Measurements from ENCODE around the gene CCDC50. TPM values are rescaled to one million over a fixed set of nuclear protein-coding genes. Genes with fewer than 3 reads are reported as not detected.

Gene CCDC50
- total and polyA plus RNA-seq, 2 of the 8 experiments (the other 6 are each of a cell fraction or from before 2014, with no cell fraction given), result 7.3 to 19.2 TPM

DNA sequence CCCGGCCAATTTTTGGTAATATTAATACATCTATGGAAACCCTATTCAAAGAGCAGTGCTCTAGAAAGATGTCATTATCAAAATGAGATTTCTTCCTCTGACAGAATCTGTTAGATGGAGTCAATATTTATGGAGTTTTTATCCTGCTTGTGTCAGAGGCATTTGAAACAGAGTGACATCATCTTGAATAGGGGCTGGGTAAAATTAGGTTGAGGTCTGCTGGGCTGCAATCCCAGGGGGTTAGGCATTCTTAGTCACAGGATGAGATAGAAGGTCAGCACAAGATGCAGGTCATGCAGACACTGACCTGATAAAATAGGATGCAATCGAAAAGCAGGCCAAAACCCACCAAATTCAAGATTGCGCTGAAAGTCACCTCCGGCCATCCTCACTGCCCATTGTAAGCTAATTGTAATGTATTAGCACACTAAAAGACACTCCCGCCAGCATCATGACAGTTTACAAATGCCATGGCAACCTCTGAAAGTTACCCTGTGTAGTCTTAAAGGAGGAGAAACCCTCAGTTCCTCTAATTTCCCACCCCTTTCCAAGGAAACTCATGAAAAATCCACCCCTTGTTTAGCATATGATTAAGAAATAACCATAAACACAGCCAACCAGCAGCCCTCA lies 27.3 kb upstream of the CCDC50 start:
- Histone ChIP-seq H2BK12ac (ENCODE audit: low read depth, low read length) (no peak overlapping the region), H3K79me1 (ENCODE audit: low read depth, low read length) (no peaks in the 10 kb centered on the region), H2BK20ac (ENCODE audit: low read length) (no peak overlapping the region), H2BK5ac (ENCODE audit: low read depth, low read length) (no peak overlapping the region), H3K27me3 (replicated peaks in 1 of 4; ENCODE audit: control insufficient read depth in 3 of 4, extremely low read depth in 1 of 4, insufficient read depth in 3 of 4, low read length in 3 of 4) (no peaks in the 10 kb centered on the region), H4K5ac (ENCODE audit: insufficient read length, low read depth, low read length) (no peak overlapping the region), H3K9me3 (ENCODE audit: insufficient read depth in 2 of 2, low read depth in 1 of 2, low read length in 1 of 2) (no peaks in the 10 kb centered on the region), H2BK120ac (replicated peaks; ENCODE audit: low read depth, low read length) (no peak overlapping the region), H3K27ac (ENCODE audit: low read depth, low read length) (no peak overlapping the region), H3K9ac (replicated peaks in 1 of 4; ENCODE audit: extremely low read depth in 1 of 4, low read depth in 3 of 4, low read length in 3 of 4) (no peak overlapping the region), H3K56ac (replicated peaks; ENCODE audit: insufficient read length, low read depth, low read length) (no peak overlapping the region), H3K4me1 (replicated peaks in 1 of 4; ENCODE audit: control insufficient read depth in 3 of 4, insufficient read depth in 4 of 4, low read length in 3 of 4) (peaks cover 0 to 6% (median 3%) of the 10 kb centered on the region in 4 experiments; a peak in 3 of 7 replicates), H3K23me2 (ENCODE audit: low read depth, low read length) (no peaks in the 10 kb centered on the region), H3K4me3 (ENCODE audit: extremely low read depth in 1 of 4, insufficient read depth in 2 of 4, low read depth in 3 of 4, low read length in 4 of 4) (no peak overlapping the region), H3K4ac (replicated peaks; ENCODE audit: insufficient read length, low read depth, low read length) (no peak overlapping the region), H4K20me1 (replicated peaks in 1 of 2; ENCODE audit: control insufficient read depth in 1 of 2, insufficient read depth in 2 of 2, low read length in 2 of 2) (no peaks in the 10 kb centered on the region), H4K8ac (ENCODE audit: extremely low read depth, insufficient read depth, low read length) (no peak overlapping the region), H2BK15ac (ENCODE audit: low read length) (no peak overlapping the region), H3K23ac (ENCODE audit: insufficient read length) (no peak overlapping the region), H2AFZ (ENCODE audit: low read length) (no peak overlapping the region), H3K18ac (ENCODE audit: extremely low read depth, low read length) (no peak overlapping the region), H4K91ac (replicated peaks; ENCODE audit: insufficient read length, low read length) (no peak overlapping the region), H3K36me3 (ENCODE audit: control insufficient read depth in 2 of 4, insufficient read depth in 4 of 4, low read length in 3 of 4) (no peaks in the 10 kb centered on the region), H3K4me2 (ENCODE audit: insufficient read depth in 1 of 2, low read depth in 2 of 2, low read length in 2 of 2) (no peak overlapping the region), H3K14ac (ENCODE audit: insufficient read length) (no peak overlapping the region), H3K79me2 (ENCODE audit: control insufficient read depth in 1 of 2, insufficient read depth in 2 of 2, low read length in 2 of 2) (no peaks in the 10 kb centered on the region), H2AK5ac (ENCODE audit: low read depth, low read length) (no peak overlapping the region)
- POLR2A ChIA-PET (ENCODE audit: partially characterized antibody), result no interaction called here
- WGBS, 2 experiments (ENCODE audit: extremely low coverage in 1 of 2, insufficient coverage in 1 of 2, insufficient read length in 1 of 2, insufficient replicate concordance in 2 of 2, low coverage in 1 of 2, low lambda C conversion rate in 2 of 2, missing lambda C conversion rate in 1 of 2), result 68% methylated on average over 5 of the region's 5 CpGs; no CpG with 5 or more reads in 1 of the 2 experiments
- TF ChIP-seq ASH2L (IDR thresholded peaks at IDR 0.05; ENCODE audit: low read length) (no peak), RAD21 (IDR thresholded peaks at IDR 0.05 in 1 of 2, conservative IDR thresholded peaks at IDR 0.05 in 1 of 2; ENCODE audit: low read depth in 2 of 2, low read length in 2 of 2) (no peak), MAFK (IDR thresholded peaks at IDR 0.05; ENCODE audit: low read depth, low read length) (no peak), TBP (IDR thresholded peaks at IDR 0.05; ENCODE audit: low read depth, low read length) (no peak), SAP30 (IDR thresholded peaks at IDR 0.05; ENCODE audit: insufficient read depth, insufficient replicate concordance, low read length) (no peak), EP300 (IDR thresholded peaks at IDR 0.05; ENCODE audit: borderline replicate concordance in 1 of 2, low read depth in 2 of 2, low read length in 2 of 2) (0 out of 3 replicates have a peak, but pooled peaks of 1 of the 2 experiments have one; percentile 37), PHF8 (conservative IDR thresholded peaks at IDR 0.05; ENCODE audit: low read depth, low read length) (no peak), SP1 (IDR thresholded peaks at IDR 0.05; ENCODE audit: low read depth, low read length) (no peak), MAX (IDR thresholded peaks at IDR 0.05) (no peak)
- DNase-seq (ENCODE audit: low read depth in 1 of 2, low spot score in 2 of 2) (peak in 1 of 2 experiments; percentile 3), FAIRE-seq (no peak)
- CTCF ChIA-PET (ENCODE audit: partially characterized antibody), result no interaction called here

Data from H1 (cell line).